Muscle layer of colon (tissue), 2 donors: ENCODE results near the gene SLC12A6.

Experiments
- H3K27ac ChIP-seq: one replicate; pipeline ENCODE4 v1.7.0; 2013; ENCODE audit warnings: low read depth, mild to moderate bottlenecking, low read length, moderate library complexity
- H3K27me3 ChIP-seq, 2 donors: one replicate each; pipeline ENCODE4 v1.7.0; 2013; ENCODE audit warnings: low read length in 2 of 2, mild to moderate bottlenecking in 2 of 2; ENCODE audit not compliant: insufficient read depth in 2 of 2, control insufficient read depth in 1 of 2
- H3K36me3 ChIP-seq: one replicate; pipeline ENCODE4 v1.7.0; 2013; ENCODE audit warnings: mild to moderate bottlenecking, low read length; ENCODE audit not compliant: insufficient read depth
- H3K4me1 ChIP-seq: one replicate; pipeline ENCODE4 v1.7.0; 2013; ENCODE audit warnings: mild to moderate bottlenecking, low read length; ENCODE audit not compliant: insufficient read depth
- H3K4me3 ChIP-seq, 2 donors: one replicate each; pipeline ENCODE4 v1.7.0; 2013; ENCODE audit warnings: low read length in 2 of 2, low read depth in 1 of 2, mild to moderate bottlenecking in 1 of 2, moderate library complexity in 1 of 2
- H3K9ac ChIP-seq: one replicate; pipeline ENCODE4 v1.7.0; 2013; ENCODE audit warnings: low read length
- H3K9me3 ChIP-seq: one replicate; pipeline ENCODE4 v1.7.0; 2013; ENCODE audit warnings: mild to moderate bottlenecking, low read length
- donor health status: abdominal sarcoma.
- donor health status: Adenocarcinoma of cecum.

SLC12A6 gene

GRCh38 chr15:34366271-34367065 is 28.9 kb upstream of the SLC12A6 start:
- H3K9me3 ChIP-seq: no peaks in the 10 kb centered on the region
- H3K36me3 ChIP-seq: peaks cover 5% of the 10 kb centered on the region
- H3K27ac ChIP-seq: peak overlapping the region; percentile 74
- peak overlapping the region; percentile 80 to 94 for H3K4me3 ChIP-seq
- H3K4me1 ChIP-seq: peaks cover 18% of the 10 kb centered on the region
- peak overlapping the region; percentile 53 for H3K9ac ChIP-seq
- H3K27me3 ChIP-seq: no peaks in the 10 kb centered on the region

- Histone ChIP-seq H3K9me3 (no peaks in the 10 kb centered on the region), H3K4me1 (peaks cover 18% of the 10 kb centered on the region), H3K27me3 (no peaks in the 10 kb centered on the region), H3K27ac (peak overlapping the region; percentile 74), H3K36me3 (peaks cover 8% of the 10 kb centered on the region), H3K4me3 (peak overlapping the region; percentile 80 to 94), H3K9ac (peak overlapping the region; percentile 53)
Measured at GRCh38 chr15:34365836-34366235, 28.3 kb upstream of the SLC12A6 start.

DNA sequence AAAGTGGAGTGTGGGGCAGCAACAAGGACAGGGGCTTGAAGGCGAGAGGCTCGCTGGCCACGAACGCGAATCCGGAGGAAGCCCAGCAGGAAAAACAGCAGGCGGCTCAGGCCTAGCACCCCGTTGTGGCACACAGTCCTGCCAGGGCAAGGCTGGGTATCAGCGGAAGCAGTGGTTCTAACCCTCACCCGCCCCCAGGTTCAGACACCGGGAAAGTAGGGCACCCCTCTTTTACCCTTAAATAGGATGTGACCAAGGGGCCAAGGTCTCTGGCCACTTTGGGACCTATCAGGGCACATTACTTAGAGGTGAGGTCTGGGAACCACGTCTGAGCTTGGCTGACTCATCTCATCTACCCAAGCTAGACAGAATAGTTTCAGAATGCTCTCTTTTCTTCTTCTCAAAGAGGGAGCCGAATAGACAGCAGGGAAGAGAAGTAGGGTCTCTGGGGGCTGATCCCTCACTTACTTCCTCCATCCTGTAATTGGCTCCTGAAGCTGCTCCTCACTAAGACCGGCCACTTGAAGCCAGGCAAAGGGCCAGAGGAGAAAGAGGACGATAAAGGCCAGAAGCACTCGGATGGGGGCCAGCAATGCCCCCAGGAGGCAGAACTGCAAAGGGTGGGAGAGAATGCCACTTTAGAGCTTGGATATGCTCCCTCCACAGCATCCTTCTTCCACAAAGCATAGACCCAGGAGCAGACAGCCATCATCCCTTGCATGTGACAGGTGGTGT is 27.7 kb upstream of the SLC12A6 start:
- Histone ChIP-seq H3K9ac (peak overlapping the region; percentile 53), H3K4me1 (peaks cover 18% of the 10 kb centered on the region), H3K9me3 (no peaks in the 10 kb centered on the region), H3K27me3 (no peaks in the 10 kb centered on the region), H3K27ac (no peak overlapping the region), H3K4me3 (peak overlapping the region in 1 of 2 donors; percentile 80), H3K36me3 (peaks cover 12% of the 10 kb centered on the region)

DNA sequence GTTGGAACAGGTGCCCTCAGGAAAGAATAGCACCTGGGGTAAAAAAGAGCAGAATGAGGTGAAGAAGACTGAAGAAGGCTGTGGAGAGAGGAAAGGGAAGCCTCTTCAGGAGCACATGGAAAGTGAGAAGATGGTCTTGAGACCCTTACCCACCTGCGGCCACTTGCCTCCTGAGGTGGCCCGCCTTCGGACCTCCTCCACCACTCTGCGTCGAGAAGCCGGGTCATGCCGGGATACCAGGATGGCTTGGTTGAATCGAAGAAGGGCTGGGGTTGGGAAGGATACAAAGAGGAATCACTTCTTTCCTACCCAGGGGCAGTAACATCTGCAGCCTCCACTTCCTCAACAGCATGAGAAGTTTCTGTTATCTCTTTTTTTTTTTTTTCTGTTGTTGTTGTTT is 26.5 kb upstream of the SLC12A6 start:
- no peak overlapping the region for H3K4me3 ChIP-seq
- H3K9ac ChIP-seq: no peak overlapping the region
- no peaks in the 10 kb centered on the region for H3K27me3 ChIP-seq
- H3K9me3 ChIP-seq: no peaks in the 10 kb centered on the region
- H3K27ac ChIP-seq: no peak overlapping the region
- peaks cover 18% of the 10 kb centered on the region for H3K4me1 ChIP-seq
- H3K36me3 ChIP-seq: peaks cover 12% of the 10 kb centered on the region

DNA sequence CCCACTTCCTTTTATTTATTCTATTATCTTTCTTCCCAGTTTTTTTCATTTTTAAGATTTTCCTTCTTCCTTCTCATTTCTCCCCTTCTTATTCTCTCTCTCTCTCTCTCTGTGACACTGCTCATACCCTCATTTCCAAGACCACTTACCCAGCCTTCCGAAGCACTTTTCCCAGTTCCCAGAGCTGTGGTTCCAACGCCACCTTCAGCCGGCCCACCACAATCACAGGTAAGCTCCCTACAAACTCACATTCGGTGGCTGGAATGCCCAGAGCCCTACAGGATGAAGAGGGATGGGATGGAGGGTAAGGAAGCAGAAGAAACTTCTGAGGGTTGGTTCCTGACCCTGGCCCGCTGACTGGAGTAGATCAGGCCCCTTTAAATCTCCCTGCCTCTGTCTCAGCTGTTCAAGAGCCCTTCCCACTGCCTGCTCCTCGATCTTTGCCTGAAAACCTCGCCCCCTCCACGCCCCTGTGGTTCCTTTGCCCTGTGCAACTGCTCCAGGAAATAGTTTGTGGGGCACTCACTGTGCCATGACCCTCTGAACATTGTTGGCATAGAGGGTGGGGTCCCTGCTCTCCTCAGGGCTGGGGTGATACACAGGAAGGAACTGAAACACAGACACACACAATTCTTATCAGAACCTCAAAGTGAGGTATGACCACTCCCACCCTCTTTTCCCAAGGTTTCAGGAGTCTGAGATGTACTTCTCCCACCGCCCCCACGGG is 24.6 kb upstream of the SLC12A6 start:
- Histone ChIP-seq H3K4me1 (peaks cover 11% of the 10 kb centered on the region), H3K9ac (no peak overlapping the region), H3K9me3 (no peaks in the 10 kb centered on the region), H3K27me3 (no peaks in the 10 kb centered on the region), H3K36me3 (peaks cover 20% of the 10 kb centered on the region), H3K4me3 (no peak overlapping the region), H3K27ac (no peak overlapping the region)

GRCh38 chr15:34361278-34361677 is 23.7 kb upstream of the SLC12A6 start:
- Histone ChIP-seq H3K9ac (no peak overlapping the region), H3K27ac (no peak overlapping the region), H3K4me3 (no peak overlapping the region), H3K27me3 (no peaks in the 10 kb centered on the region), H3K4me1 (peaks cover 11% of the 10 kb centered on the region), H3K9me3 (no peaks in the 10 kb centered on the region), H3K36me3 (peaks cover 22% of the 10 kb centered on the region)

DNA sequence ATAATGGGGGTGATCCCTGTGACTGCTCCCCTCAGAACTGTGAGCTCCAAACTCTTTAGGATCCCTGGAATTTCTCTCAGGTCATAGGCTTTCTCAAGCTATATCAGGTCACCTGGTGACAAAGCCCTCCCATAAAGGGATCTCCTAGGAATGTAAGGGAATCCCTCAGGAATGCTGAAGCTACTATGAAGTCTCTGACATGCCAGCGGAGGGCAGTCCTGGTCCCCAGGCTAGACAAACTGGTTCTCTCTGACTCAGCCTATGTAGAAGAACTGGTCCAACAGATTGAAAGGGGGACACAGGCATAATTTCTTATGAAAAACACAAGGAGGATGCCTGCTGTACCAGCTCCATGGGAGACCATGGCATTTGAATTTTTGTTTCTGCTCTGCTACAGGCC is 22.7 kb upstream of the SLC12A6 start:
- H3K4me3 ChIP-seq: no peak overlapping the region
- H3K27ac ChIP-seq: no peak overlapping the region
- peaks cover 22% of the 10 kb centered on the region for H3K36me3 ChIP-seq
- no peaks in the 10 kb centered on the region for H3K9me3 ChIP-seq
- H3K4me1 ChIP-seq: peaks cover 1% of the 10 kb centered on the region
- H3K27me3 ChIP-seq: no peaks in the 10 kb centered on the region
- no peak overlapping the region for H3K9ac ChIP-seq

DNA sequence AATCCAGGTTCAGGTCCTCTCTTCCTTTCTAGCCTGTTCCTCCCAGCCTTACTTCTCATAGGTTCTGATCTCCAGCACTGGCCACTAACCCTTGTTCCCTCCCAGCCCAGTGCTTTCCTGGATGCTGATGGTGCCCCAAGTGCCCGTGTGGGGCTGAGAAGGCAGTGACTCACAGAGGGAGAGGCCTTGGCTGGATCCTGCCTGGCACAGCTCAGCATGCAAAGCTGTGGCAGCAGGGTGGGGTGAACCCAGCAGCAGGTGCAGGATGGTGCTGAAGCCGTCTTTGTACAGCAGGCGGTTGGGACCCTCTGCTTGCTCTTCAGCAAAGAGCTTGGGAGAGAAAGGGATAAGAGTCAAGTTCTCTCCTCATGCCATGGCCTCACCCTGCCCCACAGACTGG is 21.8 kb upstream of the SLC12A6 start:
- Histone ChIP-seq H3K36me3 (peaks cover 22% of the 10 kb centered on the region), H3K27me3 (no peaks in the 10 kb centered on the region), H3K9ac (no peak overlapping the region), H3K4me3 (no peak overlapping the region), H3K27ac (no peak overlapping the region), H3K9me3 (no peaks in the 10 kb centered on the region), H3K4me1 (no peaks in the 10 kb centered on the region)

DNA sequence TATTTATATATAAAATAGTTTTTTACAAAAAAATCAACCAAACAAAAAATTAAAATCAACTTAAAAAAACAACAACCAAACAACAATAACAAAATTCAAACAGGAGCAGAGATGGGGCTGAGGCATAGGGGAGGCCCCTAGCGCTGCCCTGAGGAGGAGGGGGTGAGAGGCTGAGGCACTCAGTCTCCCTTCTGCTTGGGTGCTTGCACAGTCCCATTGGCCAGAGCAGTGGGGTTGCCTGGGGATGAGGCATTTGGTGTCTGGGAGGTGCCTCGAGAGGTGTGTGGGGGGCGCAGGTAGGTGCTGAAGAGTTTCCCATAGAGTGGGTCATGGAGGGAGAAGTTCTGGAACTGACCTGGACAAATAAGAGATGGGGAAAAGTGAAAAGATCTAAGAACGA is 21.4 kb upstream of the SLC12A6 start:
- Histone ChIP-seq H3K9ac (no peak overlapping the region), H3K36me3 (peaks cover 22% of the 10 kb centered on the region), H3K4me1 (no peaks in the 10 kb centered on the region), H3K9me3 (no peaks in the 10 kb centered on the region), H3K27ac (no peak overlapping the region), H3K4me3 (no peak overlapping the region), H3K27me3 (no peaks in the 10 kb centered on the region)

- Histone ChIP-seq H3K4me3 (no peak overlapping the region), H3K4me1 (no peaks in the 10 kb centered on the region), H3K27me3 (no peaks in the 10 kb centered on the region), H3K9me3 (no peaks in the 10 kb centered on the region), H3K9ac (no peak overlapping the region), H3K36me3 (peaks cover 22% of the 10 kb centered on the region), H3K27ac (no peak overlapping the region)
Measured at GRCh38 chr15:34358367-34358766, 20.8 kb upstream of the SLC12A6 start.

GRCh38 chr15:34357653-34358052 is 20.1 kb upstream of the SLC12A6 start:
- Histone ChIP-seq H3K4me1 (no peaks in the 10 kb centered on the region), H3K9ac (no peak overlapping the region), H3K4me3 (no peak overlapping the region), H3K27ac (no peak overlapping the region), H3K27me3 (no peaks in the 10 kb centered on the region), H3K9me3 (no peaks in the 10 kb centered on the region), H3K36me3 (peaks cover 17% of the 10 kb centered on the region)
